Activated CD4-positive, alpha-beta T cell treated with anti-CD3 and anti-CD28 coated beads, Interleukin-2, amount 50 U/mL, for 48 hours (primary cell): ENCODE data around the gene TMEM72.

Experiments used
- DNase-seq, 2 experiments: peaks; one replicate each; pipeline ENCODE4 v3.0.0-alpha.2; 2020

The TMEM72 gene

DNA sequence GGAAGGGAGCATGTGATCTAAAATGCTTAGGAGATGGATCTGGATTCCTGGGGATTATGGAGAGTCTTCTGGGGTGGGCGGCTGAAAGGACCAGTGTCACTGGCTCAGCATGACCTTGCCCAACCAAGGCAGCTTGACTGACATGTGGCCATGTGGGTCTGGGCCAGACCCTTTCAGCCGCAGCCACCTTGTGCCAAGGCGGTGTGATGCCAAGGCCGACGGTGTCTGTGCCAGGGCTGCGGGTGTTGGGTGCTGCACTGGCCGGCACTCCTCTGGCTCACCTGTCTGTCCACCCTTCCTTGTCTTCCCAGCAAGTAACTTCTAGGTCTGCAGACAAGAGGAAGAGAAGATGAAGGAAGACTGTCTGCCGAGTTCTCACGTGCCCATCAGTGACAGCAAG lies 58.7 kb downstream of the TMEM72 start:
- no peak for DNase-seq

DNA sequence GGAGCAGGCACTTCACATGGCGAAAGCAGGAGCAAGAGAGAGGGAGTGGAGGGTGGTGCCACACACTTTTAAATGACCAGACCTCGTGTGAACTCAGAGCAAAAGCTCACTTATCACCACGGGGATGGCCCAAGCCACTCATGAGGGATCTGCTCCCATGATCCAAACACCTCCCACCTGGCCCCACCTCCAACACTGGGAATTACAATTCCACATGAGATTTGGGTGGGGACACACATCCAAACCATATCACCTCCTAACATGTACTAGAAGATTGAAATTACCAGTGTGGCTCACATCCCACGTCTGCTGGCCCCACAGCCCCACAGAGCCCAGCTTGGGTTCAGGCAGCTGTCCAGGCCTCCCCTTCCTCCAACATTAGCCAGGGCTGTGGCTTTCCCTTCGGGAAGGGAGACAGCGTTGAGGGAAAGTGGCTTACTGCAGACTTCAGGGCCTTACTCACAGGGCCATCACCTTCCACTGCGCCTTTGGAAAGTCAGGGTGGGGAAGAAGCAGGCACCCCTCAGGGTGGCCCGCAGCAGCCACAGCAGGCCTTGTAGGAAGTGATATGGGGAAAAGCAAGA lies 59.8 kb downstream of the TMEM72 start:
- no peak for DNase-seq

DNA sequence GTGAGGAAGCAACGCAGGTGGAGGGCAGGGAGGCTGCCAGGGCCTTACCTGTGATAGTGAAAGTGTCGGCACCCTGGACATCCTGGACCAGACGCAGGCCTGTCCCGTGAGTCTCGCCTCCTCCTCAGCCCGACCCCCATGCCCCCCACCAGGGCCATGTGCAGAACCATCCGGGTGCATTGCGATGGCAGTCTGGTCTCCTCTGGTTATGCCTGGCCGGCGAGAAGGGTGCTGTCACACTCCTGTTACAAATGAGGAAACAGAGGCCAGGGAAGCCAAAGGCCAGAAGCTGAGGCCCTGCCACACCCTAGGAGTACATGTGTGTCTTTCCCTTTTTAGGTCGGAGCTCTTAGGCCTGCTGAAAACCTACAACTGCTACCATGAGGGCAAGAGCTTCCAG lies 60.3 kb downstream of the TMEM72 start:
- DNase-seq = no peak

DNA sequence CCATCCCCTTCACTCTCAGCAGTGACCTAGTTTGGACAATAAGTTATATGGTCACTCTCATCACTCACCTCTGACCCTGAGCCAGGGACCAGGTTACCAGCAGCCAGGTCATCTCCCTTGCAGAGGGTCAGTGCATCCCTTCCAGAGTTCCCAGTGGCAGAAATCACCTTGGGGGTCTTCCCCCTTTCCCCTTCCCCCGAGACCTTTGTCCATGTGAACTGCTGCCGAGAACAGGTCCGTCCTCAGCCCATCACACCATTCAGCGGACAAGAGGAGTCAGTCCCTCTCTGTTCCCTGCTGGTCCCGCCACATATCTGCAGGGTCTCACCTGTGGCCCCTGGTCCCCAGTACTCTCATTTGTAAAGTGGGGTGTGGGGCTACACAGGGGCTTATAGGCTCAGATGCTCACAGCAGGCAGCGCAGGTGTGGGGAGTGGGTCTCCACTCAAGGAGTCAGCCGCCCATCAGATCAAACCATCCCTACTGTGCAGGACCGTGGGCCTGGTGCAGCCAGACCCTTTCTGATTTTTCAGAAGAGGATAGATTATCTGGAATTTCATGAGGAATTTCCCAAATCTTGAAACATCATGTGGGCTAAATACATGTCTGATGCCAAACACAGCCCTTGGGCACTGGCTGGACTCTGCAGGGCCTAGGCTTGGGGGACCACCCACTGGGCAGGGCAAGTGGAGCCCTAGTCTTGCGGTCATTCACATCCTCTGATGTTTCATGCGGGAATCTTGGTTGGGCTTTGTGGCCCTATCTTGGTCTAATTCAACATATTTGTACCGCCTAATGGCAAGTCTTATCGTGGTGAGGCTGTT lies 61.0 kb downstream of the TMEM72 start:
- no peak for DNase-seq

DNA sequence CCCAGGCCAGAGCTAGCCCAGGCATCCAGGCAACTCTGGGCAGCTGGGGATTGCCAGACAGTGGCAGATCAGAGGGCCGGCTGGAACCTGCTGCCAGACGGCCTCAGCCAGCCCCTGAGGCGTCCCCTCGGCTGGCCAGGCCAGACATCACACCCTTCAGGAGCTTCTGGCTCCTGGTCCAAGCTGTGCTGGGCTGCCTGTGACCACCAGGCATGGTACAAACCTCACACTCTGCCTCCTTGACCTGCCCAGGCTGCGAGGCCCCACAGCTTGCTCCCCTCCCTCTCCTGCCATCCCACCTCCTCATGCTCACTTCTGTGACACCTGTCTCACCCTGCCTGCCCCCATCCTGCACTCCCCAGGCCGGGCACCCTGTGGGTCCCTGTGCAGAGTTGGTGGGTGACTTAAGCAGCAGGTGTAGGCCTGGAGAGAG lies 61.8 kb downstream of the TMEM72 start:
- DNase-seq = no peak

DNA sequence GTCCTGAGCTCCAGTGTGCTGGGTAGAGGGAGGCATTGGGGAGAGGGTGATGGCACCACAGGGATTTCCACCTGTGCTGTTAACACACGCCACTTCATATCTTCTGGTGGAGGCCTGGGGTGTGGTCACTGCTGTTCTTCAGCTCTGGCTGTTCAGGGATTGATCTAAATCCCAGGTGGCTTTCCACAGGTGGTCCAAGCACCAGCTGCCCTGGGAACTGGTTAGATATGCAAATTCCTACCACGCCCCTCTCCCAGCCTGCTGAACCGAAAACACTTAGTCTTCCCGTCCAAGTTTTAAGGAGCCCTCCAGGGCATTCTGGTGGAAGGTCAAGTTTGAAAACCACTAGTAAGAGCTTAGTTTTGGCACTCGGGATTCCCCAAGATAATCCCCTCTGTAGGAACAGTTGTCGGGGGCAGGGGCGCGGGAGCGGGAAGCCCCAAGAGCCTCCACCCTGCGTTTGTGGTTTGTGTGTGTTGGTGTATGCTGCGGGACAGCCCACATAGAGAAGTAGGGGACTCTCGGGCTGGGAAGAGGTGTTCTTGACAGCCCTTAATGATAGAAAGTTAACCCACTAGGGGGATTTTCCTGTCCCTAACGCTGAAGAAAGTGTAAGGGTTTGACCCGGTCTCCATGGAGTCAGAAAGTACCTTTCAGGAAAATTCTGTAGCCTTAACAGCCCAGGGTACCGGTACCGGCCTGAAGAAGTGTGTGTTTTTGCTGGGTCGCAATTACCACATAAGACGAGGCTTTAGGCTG lies 62.4 kb downstream of the TMEM72 start:
- no peak for DNase-seq

DNA sequence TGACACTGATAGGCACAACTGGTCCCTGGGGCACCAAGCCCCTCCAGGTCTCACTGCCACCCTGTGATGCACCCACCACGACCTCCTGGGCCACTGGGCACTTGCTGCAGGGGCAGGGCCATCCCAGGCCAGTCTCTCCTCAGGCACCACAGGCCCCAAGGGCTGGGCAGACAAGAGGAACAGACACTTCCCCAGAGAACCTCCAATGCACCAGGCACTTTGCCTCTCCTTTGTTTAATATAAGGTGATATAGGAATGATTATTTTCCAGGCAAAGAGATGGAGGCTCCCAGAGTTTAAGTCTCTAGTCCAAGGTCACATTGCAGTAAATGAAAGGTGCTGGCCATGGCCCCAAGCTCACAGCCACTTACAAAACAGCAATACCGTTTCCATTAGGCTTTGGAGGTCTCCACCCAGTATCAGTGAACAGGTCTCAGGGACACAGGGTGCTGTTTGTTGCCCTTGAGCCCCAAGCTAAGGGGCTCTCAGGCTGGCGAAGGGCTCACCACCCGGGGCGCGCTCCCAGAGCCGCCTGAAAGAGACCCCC lies 63.0 kb downstream of the TMEM72 start:
- DNase-seq = no peak

DNA sequence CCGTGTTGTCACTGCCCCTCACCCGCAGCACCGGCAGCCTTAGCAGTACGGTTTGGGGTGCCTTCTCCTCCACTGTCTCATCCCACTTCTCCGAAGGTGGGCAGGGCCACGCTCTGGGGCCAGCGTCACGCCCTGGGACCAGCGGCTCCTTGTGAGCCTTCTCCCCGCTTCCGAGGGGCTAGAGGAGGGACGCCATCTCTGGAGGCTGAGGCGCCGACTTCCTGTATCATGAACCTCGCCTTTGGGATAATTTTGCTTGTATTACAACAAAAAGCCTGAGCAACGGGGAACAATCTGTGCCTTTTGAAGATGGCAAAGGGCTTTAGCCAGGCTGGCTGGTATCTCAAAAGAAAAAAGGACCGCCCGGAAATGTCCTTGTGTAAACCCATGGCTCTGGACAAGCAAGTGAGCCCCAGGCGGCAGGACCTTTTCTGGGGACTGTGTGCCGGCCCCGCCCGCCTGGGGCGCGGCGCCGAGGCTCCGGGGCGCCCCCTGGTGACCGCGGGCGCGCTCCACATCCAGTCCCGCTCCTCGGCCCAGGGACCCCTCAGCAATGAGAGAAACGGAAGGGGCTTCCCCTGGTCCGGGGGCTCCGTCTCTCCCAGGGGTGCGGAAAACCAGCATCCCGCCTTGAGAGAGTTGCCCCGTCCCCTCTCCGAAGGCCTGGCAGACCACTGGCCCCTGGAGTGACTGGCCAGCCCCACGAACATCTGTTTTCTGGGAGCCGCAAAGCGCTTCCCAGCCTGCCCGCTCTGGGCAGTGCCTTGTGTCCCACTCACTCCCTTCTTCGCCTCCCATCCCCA lies 63.7 kb downstream of the TMEM72 start:
- DNase-seq = peak; percentile 67 to 70

DNA sequence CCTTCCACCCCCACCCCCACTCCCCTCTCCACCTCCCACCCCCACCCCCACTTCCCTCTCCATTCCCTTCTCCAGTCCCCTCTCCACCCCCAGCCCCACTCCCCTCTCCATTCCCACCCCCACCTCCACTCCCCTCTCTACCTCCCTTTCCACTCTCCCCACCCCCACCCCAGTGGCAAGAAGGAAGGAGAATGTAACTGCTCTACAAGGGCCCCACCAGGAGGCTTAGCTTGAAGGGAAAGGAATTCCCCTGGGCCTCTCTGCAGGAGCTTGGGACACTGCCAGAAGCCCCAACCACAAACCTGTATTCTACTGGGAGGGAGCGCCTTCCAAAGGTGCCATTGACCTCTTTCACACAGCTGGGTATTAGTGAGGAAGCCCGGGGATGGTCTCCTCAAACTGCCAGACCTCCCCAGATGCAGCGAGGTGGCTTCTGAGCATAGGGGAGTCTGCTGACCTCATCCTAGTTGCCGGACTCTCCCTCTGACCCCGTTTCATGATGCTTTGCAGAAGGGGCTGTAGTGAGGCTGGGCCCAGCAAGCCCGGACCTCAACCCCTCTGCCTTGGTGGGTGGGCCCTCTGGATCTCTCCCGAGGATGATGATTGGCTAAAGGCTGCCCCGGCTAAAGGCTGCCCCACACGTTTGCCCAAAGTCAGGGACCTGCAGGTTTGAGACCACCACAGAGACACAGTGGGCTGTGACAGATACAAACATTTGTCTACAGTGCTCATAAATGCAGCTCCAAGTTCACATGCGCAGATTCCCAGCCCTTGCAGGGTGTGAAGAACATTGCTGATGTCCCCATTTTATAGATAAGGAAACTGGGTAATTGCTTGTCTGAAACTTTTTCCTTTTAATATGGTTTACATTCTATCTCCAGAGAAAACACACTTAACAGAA lies 64.5 kb downstream of the TMEM72 start:
- peak in 1 of 2 experiments; percentile 30 for DNase-seq

DNA sequence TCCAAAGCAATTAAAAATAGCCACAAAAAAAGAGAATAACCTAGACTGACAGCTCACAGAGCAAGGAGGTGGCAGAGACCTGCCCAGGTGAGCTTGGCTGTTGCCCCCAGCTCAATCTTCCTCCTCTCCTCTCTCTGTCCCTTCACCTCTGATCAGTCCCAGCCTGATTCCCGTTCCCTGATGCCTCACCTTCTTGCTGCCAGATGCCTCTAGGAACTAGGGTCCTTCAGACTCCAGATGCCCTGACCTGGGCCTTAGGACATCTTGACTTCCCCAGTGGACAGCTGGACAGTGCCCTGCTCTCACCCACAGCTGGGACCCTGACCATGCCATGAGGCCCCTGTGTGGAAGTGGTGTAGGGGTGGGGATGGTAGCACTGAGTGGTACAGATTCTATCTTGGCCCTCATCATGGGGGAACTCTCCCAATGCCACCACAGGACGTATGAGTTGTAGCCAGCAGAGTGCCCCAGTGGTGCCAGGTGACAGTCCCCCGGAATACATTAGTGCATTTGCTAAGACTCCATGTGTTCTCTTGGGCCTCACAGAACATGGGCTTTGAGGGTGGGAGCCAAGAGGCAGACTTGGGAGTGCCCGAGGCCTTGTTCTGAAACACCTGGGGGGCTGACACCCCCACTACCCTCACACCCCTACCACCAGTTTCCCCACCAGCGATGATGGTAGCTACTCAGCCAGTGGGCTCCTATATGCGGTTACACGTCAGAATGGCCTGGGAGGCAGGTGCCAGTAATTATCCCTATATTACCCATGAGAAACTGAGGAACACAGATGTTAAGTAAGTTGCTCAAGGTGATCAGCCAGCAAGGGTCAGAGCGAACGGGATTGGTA lies 65.4 kb downstream of the TMEM72 start:
- DNase-seq = no peak

DNA sequence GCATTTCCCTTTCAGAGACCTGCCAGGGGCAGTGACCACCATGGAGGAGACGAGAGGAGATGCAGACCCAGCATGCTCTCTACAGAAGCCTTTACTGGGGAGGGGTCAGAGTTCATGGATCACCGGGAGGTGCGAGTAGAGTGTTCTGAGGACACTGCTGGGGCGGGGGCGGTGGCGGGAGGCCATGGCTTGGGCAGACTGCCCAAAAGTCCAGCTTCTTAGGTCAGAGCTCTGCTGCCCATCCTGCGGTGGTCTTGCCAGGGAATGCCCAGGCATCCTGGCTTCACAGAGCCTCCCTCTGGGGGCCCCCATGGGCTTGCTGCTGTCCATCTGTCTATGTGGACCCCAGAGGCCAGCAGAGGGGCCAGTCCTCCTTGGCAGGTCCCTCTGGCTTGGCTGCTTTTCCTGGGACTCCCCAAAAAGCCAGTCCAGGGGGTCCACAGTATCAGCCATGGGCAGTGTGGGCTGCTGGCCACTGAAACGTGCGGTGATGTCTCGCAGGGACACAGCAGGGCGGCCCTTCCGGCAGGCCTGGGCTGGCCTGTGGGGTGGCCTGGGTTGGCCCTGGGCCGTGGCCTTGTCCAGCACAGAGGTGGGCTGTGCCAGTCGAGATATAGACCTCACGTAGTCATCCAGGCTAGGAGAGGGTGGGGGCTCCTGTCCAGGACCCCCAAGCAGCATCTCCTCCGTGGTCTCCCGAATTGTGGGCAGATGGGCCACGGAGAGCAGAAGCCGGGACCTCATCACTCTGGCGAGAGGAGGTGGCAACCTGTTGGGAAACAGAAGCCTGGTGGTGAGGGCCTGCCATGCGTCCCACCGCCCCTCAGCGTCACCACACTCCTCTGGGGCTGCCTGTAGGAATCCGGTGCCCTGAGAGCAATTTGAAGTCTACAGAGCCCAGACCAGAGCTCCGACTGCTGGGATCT lies 66.4 kb downstream of the TMEM72 start:
- no peak for DNase-seq

DNA sequence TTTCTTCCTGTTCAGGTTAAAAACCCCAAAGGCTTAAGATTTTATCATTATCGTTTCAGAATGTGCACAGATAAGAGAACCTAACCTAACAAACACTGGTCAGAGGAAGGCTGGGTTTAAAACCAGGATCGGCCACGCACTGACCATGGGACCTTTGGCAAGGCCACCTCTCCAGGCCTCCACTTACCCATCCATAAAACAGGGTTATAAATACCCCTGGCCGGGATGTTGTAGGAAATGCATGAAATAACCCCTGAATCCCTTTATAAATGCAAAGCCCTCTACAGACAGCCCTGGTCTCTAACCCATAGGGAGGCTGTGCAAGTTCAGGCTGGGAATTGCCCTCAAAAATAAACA lies 67.1 kb downstream of the TMEM72 start:
- no peak for DNase-seq

DNA sequence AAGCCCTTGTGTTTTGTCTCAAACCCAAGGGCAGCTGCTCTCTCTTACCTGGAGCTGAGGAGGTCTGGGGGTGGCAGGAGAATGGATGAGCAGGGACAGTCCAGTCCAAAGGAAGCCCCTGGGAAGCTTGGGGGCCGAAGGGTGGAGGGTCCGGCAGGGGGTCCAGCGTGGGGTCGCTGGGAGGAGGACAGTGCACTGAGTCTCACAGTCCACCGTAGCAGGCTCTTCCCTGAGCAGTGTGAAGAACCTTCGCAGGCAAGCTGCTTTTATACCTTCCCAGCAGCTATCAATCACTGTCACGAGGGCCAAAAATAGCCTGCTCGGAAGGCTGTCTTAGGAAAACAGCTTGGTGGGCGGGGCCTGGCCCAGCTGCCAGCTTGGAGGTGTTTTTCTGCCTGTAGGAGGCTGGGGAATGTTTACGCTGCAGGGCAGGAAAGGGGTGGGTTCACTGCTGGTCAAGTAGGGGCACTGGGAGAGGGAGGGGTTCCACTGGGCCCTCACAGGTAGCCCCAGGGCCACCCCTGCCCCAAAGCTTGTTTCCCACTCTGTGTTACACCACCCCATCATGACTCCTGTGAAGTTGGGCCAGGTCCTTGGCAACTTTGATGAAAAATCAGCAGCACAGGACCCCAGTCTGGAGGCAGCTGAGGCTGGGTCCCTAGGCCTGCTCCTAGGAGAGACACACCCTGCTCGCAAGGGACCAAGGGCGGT lies 67.6 kb downstream of the TMEM72 start, which contains the start of gene DEPP1:
Gene DEPP1, minus strand, starts transcription at position 240 of the 711 bp plus-strand sequence. CDS start 779 bp downstream, outside the sequence.
- no peak for DNase-seq

DNA sequence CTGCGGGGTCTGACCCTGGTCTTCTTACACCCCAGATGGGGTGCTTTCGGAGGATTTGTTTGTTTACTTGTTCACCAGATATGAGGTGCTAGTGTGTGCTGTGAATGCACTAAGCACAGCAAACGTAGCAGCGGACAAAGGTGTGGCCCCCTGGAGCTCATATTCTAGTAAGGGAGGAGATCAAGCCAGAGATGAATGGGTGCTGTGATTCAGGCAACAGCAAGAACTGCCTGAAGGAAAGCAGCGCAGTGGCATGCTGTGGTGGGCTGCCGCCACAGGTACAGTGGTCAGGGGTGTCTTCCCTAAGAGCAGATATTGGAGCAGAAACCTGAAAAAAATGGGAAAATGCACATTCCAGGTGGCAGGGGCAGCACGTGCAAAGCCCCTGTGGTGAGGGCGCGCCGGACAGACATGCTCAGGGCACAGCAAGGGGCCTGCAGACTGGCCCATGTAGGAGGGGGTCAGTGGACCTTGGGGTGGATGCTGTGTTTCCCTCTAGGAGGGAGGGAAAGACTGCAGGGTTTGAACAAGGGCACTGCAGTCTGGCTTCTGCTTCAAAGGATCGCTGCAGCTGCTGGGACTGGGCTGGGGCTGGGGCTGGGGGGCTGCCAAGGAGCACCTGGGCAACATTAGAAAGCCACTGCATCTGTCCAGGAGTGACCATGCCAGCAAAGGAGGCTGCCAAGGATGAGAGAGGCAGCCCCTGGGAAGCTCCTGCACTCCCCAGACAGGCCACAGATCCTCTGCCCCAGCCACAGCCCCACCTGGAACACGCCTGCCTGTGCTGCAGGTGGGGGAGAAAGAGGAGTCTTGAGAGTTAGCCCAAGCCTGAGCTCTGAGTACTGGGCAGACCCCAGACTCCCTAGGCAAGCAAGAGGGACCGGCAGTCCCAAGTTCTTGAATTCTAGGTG lies 68.4 kb downstream of the TMEM72 start:
- DNase-seq = no peak

DNA sequence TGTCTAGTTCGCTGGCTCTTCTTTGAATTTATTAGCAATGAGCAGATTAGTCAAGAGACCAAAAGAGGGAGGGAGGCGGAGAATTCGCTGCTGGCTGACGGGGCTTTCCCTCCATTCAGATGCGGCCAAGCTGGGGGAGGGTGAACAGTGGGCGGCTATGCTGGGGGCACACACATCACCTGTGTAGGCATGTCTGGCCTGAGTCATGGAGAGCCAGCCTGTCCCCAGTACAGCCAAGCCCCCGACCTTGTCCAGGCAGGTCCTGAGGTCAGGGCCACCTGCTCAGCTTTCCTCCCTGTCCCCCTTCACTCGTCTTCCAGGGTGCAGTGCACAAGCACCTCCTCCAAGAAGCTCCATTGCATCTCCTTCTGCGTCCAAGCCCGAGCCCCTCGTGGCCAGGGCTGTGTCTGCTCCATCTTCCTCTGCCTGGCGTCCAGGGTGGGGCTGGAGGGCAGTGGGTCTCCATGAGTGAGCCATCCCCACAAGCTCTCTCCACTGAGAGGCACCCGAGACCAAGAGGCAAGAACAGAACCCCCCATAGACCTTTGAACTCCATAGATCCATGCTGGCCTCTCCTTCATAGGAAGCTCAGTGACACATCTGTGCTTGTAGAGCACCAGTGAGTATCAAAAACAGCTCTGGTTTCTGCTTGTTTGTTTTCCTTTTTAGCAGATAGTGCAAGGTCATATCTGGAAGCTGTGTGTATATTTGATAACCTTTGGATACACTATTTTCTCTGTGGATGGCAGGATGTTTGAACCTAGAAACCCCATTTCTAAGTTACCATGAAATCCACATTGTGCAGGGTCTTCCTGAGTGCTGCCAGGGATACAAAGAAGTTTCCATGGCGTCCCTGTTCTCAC lies 69.4 kb downstream of the TMEM72 start:
- DNase-seq = no peak
